Stimulated activated CD4-positive, alpha-beta T cell treated with anti-CD3 and anti-CD28 coated beads, Interleukin-15, amount 100 ng/mL, for 48 hours (primary cell): Measurements from ENCODE around the gene DTWD1.
"Not testable (repeated sequence)": the region's sequence is repeated elsewhere in the genome, so short reads cannot be mapped to it uniquely, and the experiment has no call there.

ENCODE experiments used
- DNase-seq, 2 donors: peaks; one replicate each; pipeline ENCODE4 v3.0.0-alpha.2; 2020; ENCODE audit warnings: low read depth in 2 of 2

The DTWD1 gene, protein sequence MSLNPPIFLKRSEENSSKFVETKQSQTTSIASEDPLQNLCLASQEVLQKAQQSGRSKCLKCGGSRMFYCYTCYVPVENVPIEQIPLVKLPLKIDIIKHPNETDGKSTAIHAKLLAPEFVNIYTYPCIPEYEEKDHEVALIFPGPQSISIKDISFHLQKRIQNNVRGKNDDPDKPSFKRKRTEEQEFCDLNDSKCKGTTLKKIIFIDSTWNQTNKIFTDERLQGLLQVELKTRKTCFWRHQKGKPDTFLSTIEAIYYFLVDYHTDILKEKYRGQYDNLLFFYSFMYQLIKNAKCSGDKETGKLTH

DNA sequence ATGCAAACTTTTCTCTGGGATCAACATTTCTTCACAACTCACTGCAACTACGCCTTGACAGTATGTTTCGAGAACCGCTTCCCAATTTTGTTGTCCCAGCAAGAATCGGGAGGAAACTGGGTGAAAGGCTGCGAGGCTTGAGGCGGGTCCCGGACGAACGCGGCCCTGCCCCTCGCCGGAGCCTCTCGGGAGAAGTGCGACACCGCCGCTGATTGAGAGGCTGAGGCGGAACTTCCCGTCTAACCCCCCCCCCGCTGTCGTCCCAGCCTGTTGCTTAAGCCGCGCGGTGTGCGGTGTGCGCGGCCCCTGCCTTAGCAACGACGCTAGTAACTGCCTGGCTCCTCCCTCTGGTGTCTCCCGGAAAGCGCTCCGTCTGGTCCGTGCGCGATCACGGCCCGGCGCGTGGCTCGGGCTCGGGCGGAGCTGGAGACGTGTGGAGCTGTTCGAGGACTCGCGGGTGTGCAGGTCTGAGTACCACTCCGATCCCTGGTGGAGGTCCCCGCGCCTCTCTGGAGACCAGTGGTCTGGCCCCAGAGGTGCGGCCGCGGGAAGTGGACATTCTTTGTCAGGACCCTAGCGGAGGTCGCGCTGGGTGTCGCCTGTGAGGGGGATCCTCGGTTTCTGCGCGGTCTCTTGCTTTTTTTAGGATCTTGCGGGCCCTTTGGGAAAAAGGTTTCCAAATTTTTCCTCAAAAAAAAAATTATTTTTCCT is at the start of gene DTWD1, which contains the start of gene FAM227B:
TSS of gene DTWD1 (plus strand) at position 391 of the 711 bp plus-strand sequence. CDS start 4,120 bp downstream, outside the sequence.
TSS of gene FAM227B (minus strand) at position 161 of the 711 bp plus-strand sequence. CDS start 5,647 bp downstream, outside the sequence.
- DNase-seq, result peak; percentile 87 to 90

DNA sequence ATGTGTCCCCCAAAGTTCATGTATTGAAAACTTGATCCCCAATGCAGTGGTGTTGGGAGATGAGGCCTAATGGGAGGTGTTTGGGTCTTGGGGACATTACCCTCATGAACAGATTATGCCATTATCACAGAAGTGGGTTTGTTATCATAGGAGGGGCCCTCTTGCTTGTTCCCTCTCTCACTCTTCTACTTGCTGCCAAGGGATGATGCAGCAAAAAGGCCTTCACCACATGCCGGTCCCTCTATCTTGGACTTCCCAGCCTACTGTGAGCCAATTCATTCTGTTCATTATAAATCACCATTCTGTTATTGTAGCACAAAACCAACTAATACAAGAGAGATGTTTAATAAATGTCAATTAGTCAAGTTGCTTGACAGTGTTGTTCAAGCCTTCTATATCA is 47.4 kb upstream of the DTWD1 start:
- no peak for DNase-seq

DNA sequence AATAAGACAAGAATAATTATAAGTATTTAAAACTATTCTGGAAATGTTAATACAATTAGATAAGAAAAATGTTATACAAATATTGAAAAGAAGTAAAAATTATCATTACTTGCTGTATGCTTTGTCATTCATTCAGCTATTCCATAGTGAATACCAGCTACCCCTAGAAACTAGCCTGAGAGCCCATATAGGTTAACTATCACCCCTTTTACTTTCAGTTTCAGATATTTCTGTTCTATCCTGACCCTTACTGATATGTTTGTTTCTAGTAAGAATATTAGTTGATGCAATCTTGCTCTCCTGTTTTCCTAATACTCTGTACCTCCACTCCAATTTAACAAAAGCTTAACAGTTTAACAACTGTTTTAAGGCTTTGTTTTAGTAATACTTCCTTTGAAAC is 31.8 kb upstream of the DTWD1 start:
- DNase-seq, result no peak

DNA sequence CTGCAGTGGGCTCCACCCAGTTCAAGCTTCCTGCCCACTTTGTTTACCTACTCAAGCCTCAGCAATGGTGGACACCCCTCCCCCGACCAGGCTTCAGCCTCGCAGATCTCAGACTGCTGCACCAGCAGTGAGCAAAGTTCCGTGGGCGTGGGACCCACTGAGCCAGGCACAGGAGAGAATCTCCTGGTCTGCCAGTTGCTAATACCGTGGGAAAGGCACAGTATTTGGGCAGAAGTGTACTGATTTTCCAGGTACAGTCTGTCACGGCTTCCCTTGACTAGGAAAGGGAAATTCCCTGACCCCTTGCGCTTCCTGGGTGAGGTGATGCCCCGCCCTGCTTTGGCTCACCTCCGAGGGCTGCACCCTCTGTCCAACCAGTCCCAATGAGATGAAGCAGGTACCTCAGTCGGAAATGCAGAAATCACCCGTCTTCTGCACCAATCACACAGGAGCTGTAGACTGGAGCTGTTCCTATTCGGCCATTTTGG is 28.0 kb upstream of the DTWD1 start:
- DNase-seq, result not testable (repeated sequence)

DNA sequence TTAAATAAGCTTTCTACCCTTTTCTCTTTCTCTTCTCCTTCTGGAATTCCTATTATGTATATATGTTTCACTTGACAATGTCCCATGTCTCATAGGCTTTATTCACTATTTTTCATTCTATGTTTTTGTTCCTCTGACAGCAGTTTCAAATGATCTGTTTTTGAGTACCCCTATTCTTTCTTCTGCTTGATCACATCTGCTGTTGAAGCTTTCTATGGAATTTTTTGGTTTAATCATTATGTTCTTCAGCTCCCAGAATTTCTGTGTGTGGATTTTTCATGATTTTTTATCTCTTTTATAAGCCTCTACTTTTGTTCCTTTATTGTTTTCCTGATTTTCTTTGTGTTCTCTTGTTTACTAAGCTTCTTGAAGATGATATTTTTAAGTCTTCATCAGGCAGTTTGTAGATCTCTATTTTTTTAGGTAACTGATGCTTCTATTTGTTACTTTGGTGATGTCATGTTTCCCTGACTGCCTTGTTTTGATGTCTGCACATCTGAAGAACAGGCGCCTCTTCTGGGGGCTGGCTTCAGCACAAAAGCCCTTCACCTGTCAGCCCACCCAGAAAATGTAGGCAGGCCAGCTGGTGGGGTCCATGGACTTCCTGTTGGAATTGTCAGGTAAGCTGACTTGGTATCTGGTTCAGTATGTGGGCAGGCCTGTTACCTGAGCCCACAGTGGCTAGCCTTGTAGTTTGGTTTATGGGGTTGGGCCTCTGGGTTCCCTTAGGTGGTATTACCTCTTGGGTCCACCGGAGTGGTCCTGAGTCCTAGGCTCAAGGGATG is 16.0 kb upstream of the DTWD1 start:
- DNase-seq, result no peak

DNA sequence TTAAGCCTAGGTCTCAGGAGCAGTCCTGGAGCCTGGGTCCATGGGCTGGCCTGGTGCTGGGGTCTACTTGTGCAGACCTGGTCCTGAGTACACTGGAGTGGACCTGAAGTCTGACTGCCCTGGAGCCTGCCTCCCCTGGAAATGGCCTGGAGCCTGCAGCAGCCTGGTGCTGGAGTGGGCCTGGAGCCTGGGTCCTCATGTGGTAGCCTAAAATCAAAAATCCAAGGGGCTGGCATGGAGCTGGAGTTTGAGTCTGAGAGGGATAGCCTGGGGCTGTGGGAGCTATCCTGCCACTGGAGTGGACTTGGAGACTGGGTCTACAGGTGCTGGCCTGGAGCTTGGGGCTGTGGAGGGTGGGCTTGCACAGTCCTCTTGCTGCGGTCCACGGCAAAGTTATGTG is 15.3 kb upstream of the DTWD1 start:
- no peak for DNase-seq

DNA sequence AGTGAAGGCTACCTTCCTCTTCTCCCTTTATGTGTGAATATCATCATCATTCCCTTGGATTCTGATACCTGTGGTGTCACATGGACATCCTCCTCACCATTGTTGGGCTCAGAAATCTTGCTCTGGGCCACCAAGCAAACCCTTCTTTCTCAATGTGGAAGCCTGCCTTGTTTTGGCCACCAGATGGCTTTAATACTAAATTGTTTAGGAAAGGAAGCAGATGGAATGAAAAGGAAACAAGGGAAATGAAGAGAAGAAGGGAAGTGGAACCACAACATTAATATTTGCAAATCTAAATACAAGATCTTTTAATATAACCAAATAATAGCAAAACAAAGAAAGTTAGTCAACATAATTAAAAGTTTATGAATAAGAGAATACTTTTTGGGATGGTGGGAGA is 14.3 kb upstream of the DTWD1 start:
- DNase-seq, result no peak

DNA sequence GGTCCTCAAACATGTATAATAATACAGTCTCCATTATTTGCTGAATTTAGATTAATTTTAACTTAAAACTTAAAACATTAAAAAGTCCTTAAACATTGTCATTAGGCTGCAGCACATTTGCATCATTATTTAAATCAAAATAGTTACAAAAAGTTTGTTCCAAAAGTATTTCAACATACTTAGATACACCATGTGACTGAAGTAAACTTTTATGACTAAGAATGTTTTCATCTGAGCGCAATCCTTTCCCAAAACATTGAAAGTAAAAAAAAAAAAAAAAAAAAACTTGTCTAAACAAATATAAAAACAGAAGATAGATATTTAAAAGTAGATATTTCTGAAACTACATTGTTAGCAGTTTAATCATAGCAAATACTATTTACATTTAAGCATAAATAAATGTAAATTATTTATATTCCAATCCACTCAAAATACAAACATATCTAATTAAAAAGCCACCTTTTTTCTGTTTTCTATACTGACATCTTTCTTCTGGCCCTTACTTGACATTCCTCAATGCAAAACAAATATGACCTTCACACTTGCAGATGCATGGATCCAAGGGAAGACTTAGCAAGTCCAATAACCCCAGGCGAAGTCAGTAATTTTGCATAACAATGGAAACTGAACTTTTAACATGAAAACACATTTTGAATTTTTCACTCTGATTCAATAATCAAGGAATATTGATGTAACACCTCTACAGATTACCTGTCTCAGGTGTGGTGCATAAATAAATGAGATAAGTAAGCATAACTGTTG is 10.5 kb upstream of the DTWD1 start:
- no peak for DNase-seq

DNA sequence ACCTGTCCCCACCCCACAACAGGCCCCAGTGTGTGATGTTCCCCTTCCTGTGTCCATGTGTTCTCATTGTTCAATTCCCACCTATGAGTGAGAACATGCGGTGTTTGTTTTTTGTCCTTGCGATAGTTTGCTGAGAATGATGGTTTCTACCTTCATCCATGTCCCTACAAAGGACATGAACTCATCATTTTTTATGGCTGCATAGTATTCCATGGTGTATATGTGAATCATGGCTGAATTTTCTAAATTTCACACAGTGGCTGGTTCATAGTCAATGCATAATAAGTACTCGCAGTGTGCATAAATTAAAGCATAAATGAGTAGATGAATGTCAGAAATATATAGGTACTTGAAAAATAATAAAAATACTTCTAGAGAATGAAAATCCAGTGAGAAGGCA is 8.6 kb upstream of the DTWD1 start:
- DNase-seq, result not testable (repeated sequence)

DNA sequence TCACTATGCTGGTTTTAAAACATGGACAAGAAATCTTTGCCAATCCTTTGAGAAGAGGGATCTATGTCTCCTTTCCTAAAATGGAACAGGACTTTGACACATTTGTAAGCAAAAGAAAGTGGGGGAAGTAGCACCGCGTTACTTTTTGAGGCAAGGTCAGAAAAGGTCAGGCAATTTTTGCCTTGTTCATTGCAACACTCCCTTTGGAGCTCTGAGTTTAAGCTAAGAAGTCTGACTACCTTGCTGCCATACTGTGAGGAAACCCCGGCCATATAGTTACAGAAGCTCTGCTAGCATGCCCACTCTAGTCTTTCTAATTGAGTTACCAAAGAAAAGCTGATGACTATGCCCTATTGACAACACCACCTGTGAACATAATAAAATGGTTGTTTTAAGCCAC is 1.6 kb upstream of the DTWD1 start:
- no peak for DNase-seq

DNA sequence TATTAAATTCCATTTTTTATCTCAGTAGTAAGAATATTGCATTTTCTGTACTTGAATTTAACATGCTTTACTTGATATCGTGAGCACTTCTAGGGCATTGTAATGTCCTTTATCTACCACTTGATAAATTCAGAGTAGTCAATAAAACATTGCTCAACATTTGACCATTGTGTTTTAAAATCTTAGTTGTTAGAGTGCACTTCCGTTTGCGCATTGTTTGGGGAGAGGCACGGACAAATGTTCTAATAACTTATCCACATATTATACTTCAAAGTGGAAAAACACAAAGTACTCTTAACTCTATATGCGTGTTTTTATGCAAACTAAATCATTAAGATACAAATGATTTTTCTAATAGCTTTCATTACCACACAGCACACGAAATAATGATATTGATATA is 649 bp upstream of the DTWD1 start:
- DNase-seq, result no peak

DNA sequence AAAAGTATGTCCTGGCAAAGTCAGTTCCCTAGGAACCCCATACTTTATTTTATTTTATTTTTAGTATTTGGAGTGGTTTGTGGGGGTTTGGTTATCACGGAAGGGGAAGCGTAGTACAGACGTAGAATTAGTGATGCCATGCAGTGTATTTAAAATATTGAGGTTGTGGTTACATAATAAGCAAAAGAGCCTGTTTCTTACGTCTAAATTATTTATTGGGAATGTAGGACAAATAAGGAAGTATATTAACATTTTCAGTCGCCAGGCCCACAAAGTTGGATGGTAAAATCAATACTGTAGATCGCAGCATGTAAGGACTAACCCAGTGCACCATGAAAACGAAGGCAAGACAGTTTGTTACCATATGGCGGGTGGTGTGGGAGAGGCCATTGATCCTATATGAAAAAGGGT is 558 bp downstream of the DTWD1 start:
- no peak for DNase-seq

DNA sequence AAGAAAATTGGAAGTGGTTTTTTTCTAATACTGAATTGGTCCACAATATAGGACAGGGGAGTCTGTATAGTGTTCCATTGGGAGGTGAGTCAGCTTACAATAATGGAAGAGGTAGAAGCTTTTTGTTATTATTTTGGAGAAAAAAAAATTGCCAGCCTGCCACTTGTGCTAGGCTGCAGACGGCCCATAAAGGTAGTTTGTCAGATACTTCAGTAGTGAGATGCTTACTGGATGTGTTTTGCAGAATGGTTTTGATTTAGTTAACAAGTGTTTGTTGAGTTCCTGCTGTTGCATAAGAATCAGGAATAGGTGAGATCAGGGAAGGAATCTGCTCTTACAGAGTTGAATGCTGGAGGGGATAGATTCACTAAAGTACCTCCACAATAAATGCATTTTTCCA is 1.0 kb downstream of the DTWD1 start:
- DNase-seq, result no peak

DNA sequence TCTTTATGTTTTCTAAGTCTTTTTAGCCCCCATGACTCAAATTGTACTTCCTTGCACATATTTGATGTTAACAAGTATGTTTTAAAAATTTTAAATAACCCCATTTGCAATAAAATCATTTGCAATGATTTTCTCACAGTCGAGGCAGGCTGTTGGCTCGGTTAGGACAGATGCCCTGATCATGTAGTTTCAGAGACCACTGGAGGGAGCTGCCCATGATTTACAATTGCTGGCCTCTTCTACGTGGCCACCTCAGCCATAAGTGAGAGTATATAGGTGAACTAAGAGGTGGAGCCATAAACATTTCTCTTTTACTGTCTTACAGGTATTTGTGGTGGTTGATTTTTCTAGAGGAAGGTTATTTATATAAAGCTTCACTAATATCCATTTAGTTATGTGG is 1.7 kb downstream of the DTWD1 start:
- no peak for DNase-seq

DNA sequence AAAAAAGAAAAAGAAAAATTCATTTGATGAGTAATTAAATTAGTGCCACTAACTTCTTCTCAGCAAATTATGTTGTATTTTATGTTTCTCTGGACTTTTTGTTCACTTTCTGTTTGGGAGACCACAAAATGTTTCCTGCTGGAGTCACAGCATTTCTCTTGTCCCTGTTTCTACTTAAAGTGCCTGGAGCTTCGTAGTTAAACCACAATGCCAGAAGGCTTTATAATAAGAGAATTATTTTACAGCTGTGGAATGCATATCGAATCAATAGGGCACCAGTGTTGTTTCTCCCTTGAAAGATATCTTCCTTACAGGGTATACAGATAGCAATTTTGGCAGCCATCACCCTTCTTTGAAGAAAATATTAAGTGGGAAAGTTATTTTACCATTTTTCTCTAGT is 3.2 kb downstream of the DTWD1 start:
- no peak for DNase-seq

DNA sequence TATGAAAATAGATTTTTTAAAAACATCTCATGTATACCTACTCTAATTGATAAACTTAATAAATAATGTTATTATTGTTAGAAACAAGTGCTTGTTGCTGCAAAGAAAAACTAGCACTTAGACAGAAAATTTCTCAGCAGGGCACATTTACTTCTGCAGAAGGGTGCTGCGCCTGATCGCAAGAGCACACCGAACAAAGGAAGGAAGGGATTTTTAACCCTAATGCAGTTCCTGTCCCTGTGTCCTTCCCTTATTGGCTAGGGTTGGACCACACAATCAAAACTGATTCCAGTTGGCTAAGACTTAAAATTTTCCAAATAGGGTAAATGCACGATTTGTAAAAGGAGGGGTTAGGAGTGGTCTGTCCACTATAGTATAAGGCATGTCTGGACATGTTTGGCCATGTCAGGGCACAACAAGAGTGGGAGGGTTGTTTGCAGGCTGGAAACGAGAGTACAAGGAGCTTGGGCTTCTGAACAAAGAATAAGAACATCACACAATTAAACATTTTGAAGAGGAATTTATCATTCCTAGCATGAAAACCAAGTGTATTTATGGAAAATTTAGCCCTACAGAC is 4.7 kb downstream of the DTWD1 start:
- DNase-seq, result no peak

DNA sequence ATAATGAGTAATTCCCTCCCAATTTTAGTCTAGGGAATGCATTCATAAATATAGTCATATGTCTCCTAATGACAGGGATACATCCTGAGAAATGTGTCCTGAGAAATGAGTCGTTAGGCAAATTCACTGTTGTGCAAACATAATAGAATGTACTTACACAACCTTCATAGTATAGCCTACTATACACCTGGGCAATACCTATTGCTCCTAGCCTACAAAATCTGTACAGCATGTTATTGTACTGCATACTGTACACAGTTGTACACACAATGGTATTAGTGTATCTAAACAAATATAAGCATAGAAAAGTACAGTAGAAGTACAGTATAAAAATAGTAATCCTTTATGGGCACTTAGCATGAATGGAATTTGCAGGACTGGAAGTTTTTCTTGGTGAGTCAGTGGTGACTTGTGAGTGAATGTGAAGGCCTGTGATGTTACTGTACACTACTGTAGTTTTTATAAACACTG is 6.6 kb downstream of the DTWD1 start:
- DNase-seq, result no peak

DNA sequence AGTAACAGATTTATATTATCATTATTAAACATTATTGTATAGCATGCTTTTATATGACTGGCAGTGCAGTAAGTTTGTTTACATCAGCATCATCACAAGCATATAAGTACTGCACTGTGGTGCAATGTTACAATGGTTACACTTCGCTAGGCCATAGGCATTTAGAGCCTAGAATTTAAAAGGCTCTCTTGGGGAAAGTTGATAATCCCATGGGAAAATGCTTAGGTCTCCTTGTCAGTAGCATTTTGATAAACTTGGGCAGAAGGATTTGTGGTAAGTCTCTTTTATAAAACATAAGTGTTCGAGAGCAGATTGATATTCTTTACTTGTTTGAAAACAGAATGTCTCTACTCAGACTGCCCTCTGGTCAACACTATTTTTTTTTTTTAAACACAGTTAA is 7.5 kb downstream of the DTWD1 start:
- DNase-seq, result no peak

DNA sequence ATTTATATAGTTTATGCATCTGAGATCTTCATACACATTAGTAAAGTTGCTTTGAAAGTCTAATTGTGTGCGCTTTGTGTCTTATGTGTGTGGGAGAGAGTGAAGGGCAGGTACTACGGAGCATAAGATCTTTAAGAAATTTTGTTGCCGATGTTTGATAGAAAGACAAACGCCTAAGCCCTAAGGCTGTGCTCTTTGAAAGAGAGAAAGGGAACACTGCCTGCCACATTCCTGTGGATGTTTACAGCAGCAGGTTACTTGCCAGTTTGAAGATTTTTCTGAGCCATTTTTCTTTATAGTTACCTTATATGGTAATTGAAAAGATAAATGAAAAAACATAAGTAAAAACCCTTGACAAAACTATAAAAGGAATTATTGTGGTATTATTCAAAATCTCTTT is 17.0 kb downstream of the DTWD1 start:
- DNase-seq, result no peak

DNA sequence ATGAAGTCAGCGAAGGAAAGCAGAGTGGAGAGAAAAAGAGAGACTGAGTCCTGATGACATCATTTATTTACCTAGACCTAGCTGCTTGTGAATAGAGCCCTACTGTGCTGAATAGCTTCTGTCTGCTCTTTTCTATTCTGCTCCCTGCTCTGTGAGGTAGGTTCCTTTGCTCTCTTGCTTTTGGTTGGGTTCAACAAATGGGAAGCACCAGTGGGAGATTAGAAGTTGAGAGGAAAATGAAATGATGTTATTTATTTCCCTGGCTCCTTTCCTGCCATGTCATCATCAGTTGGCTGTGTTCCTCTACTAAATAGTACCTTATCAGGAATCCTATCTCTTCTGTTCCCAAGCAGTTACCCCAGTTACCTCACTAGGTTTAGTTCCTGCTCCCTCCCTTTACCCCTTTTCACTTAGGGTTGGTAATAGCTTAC is 23.5 kb downstream of the DTWD1 start:
- DNase-seq, result no peak

DNA sequence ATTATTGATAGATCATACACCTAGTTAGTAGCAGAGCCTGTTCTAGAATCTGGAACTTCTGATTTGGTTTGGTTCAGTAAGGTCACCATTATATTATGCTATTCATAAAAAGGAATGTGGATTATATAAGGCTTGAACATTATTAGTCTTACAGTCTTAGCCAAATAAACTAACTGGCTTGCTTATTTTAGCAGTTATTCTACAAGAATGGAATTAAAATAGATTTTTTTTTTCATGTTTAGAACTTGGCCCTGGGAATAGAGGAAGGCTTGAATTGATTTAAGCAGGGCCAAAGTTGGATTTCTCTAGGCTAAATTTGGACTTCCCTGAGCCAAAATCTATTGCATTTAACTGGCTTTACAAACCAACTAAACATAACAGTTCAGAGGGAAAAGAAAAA is 24.4 kb downstream of the DTWD1 start:
- DNase-seq, result no peak
